Spinal cord (tissue), 10 donors: ENCODE measurements around the gene GAL3ST3. TPM values are rescaled to one million over a fixed set of nuclear protein-coding genes. Genes with fewer than 3 reads are reported as not detected.
"Not testable (repeated sequence)": the region's sequence is repeated elsewhere in the genome, so short reads cannot be mapped to it uniquely, and the experiment has no call there.

Experiments used
- DNase-seq, 6 donors: peaks; one replicate each; pipeline versions ENCODE4 v3.0.0 to v3.0.0-alpha.2; 2013 to 2015; ENCODE audit warnings: low spot score in 6 of 6, low read depth in 4 of 6
- H3K27ac ChIP-seq: one replicate; pipeline ENCODE4 v1.5.1; 2013; ENCODE audit warnings: low read depth, low read length, control low read depth
- H3K27me3 ChIP-seq: one replicate; pipeline ENCODE4 v1.6.1; 2013; ENCODE audit warnings: low read length; ENCODE audit not compliant: control insufficient read depth, insufficient read depth
- H3K36me3 ChIP-seq: one replicate; pipeline ENCODE4 v1.6.1; 2013; ENCODE audit warnings: low read length; ENCODE audit not compliant: control insufficient read depth, insufficient read depth
- H3K4me1 ChIP-seq: one replicate; pipeline ENCODE4 v1.6.1; 2013; ENCODE audit warnings: low read length; ENCODE audit not compliant: control insufficient read depth, insufficient read depth
- H3K4me3 ChIP-seq: one replicate; pipeline ENCODE4 v1.5.1; 2013; ENCODE audit warnings: low read depth, low read length, control low read depth
- H3K9me3 ChIP-seq: one replicate; pipeline ENCODE4 v1.6.1; 2013; ENCODE audit warnings: low read length; ENCODE audit not compliant: control insufficient read depth, insufficient read depth
- WGBS: methylation state at CpG from one replicate; pipeline ENCODE4 v1.1.5; 2013; ENCODE audit warnings: missing lambda C conversion rate; ENCODE audit not compliant: insufficient coverage; 5-methylcytosine and 5-hydroxymethylcytosine counted together
- long read RNA-seq, 4 donors: transcript quantifications; one replicate each; lab custom pipeline, GENCODE V29; 2026
- polyA plus RNA-seq, 2 donors: library from polyadenylated mRNA; unstranded; fragments of 120-200 nt; gene quantifications; one replicate each; pipeline ENCODE4 v1.2.1, GENCODE V29; 2013; ENCODE audit not compliant: insufficient read length in 2 of 2
- total RNA-seq, 2 donors: library from RNA; depleted of rRNA in 1 of 2; stranded (reverse); fragments of 120-200 nt in 1 of 2; fragments of >200 nt in 1 of 2; gene quantifications; one replicate each; pipeline versions ENCODE4 v1.2.3 to v1.2.4, GENCODE V29; 2013 to 2014
- donor health status: healthy.

Gene GAL3ST3, protein sequence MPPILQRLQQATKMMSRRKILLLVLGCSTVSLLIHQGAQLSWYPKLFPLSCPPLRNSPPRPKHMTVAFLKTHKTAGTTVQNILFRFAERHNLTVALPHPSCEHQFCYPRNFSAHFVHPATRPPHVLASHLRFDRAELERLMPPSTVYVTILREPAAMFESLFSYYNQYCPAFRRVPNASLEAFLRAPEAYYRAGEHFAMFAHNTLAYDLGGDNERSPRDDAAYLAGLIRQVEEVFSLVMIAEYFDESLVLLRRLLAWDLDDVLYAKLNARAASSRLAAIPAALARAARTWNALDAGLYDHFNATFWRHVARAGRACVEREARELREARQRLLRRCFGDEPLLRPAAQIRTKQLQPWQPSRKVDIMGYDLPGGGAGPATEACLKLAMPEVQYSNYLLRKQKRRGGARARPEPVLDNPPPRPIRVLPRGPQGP
- total RNA-seq, result 1 to 10 TPM; 4.5 to 5.8 TPM
- 10 to 100 TPM; 18.5 to 19.0 TPM for polyA plus RNA-seq
- long read RNA-seq, donor 1, transcript GAL3ST3-201 (3 exons, 2,133 nt), result major isoform, 16 of 343 reads
- long read RNA-seq, donor 1, partial matches to known transcripts, result 327 of 343 reads
- long read RNA-seq, donor 1, other reads (novel, unspliced or antisense), result 0 of 343 reads
- long read RNA-seq, donor 2, partial matches to known transcripts, result 0 of 5 reads
- long read RNA-seq, donor 2, other reads (novel, unspliced or antisense), result 0 of 5 reads
- long read RNA-seq, donor 3, transcript GAL3ST3-201 (3 exons, 2,133 nt), result major isoform, 7 of 11 reads
- long read RNA-seq, donor 3, partial matches to known transcripts, result 0 of 11 reads
- long read RNA-seq, donor 3, other reads (novel, unspliced or antisense), result 0 of 11 reads
- long read RNA-seq, donor 4, partial matches to known transcripts, result 0 of 1 reads
- long read RNA-seq, donor 4, other reads (novel, unspliced or antisense), result 0 of 1 reads

DNA sequence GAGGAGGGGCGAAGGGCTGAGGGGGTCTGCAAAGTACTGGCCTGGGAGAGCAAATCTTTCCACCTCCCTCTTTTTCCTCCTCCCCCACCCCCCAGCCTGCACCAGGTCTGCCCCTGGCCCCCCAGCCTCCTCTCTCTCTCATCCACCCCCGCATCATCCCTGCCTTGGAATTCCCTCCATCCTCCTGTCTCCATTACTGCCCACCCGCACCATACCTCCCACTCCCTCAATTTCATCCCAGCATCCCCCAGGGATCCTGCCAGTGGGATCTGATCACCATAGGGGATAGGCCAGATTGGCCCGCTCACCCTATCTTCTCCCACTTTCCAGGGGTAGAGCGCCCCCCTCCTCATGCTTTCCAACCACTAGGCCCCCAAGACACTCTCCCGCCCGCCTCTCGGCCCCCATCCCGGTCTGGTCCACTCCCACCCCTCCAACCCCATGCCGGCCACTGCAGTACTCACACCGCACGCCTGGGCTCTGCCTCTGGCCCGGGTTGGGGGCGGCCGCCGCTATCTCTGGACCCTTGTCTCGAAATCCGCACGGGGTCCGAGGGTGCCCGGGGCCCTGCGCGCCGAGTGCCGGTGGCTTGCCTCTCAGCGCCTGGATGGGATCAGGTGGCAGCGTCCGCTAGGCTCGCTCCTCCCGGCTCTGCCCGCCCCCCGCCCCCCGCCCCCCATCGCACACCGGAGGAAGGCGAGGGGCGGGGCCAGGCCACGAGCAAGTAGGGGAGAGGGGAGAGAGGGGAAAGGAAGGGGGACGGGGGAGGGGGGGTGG is at the start of gene GAL3ST3:
Gene GAL3ST3 (minus strand): TSS at position 615 of the 777 bp plus-strand sequence. CDS start 3,746 bp downstream, outside the sequence.
- DNase-seq, result peak in 2 of 6 donors; percentile 75 to 86
- Histone ChIP-seq H3K9me3 (no peaks in the 10 kb centered on the region), H3K4me1 (peaks cover 73% of the 10 kb centered on the region), H3K4me3 (peak within 1 kb of the TSS; percentile 44), H3K27ac (no peak within 1 kb of the TSS), H3K27me3 (no peaks in the 10 kb centered on the region), H3K36me3 (peaks cover 13% of the 10 kb centered on the region)
- 3% methylated on average over 25 of the region's 39 CpGs for WGBS

DNA sequence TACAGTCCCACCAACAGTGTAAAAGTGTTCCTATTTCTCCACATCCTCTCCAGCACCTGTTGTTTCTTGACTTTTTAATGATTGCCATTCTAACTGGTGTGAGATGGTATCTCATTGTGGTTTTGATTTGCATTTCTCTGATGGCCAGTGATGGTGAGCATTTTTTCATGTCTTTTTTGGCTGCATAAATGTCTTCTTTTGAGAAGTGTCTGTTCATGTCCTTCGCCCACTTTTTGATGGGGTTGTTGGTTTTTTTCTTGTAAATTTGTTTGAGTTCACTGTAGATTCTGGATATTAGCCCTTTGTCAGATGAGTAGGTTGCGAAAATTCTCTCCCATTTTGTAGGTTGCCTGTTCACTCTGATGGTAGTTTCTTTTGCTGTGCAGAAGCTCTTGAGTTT is 43.2 kb upstream of the GAL3ST3 start:
- H3K4me1 ChIP-seq, H3K4me3 ChIP-seq, H3K36me3 ChIP-seq, H3K9me3 ChIP-seq, H3K27me3 ChIP-seq, H3K27ac ChIP-seq, DNase-seq: not testable (repeated sequence)
- WGBS, result no CpG with 5 or more reads among the region's 2 CpGs

DNA sequence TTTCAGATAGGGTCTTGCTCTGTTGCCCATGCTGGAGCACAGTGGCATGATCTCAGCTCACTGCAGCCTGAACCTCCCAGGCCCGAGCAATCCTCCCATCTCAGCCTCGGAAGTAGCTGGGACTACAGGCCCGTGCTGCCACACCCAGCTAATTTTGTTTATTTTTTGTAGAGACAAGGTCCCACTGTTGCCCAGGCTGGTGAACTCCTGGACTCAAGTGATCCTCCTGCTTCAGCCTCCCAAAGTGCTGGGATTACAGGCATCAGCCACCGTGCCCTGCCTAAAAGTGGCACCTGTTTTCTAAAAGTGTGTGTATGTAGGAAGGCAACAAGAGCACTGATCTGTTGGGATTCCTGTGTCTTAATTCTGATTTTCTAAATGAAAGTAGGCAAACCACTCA is 41.3 kb upstream of the GAL3ST3 start:
- H3K27ac ChIP-seq, result no peak overlapping the region
- no peak overlapping the region for H3K4me3 ChIP-seq
- peaks cover 3% of the 10 kb centered on the region for H3K4me1 ChIP-seq
- no peaks in the 10 kb centered on the region for H3K9me3 ChIP-seq
- H3K27me3 ChIP-seq, result no peaks in the 10 kb centered on the region
- no peaks in the 10 kb centered on the region for H3K36me3 ChIP-seq
- no peak for DNase-seq
- 100% methylated on average over 2 of the region's 4 CpGs for WGBS

DNA sequence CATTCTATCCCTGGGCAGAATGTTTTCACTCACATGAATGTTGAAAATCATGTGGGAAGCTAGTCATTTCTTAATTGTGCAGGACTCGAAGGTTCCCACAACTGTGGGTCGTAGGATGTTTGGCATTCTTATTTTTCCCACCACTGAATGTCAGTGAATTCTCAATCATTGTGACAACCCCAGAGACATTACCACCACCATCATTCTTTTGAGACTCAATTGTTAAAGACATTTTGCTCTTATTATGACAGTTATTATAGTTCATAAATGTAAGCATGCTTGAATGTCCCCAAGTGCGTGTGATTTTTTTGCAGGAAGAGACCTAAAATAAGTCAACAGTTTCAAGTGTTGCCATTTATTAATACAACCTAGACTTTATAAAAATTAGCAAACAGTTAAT is 40.1 kb upstream of the GAL3ST3 start:
- Histone ChIP-seq H3K27ac (no peak overlapping the region), H3K4me3 (no peak overlapping the region), H3K4me1 (peaks cover 8% of the 10 kb centered on the region), H3K9me3 (no peaks in the 10 kb centered on the region), H3K27me3 (no peaks in the 10 kb centered on the region), H3K36me3 (no peaks in the 10 kb centered on the region)
- WGBS, result 100% methylated on average over 1 of the region's 3 CpGs
- DNase-seq, result no peak

DNA sequence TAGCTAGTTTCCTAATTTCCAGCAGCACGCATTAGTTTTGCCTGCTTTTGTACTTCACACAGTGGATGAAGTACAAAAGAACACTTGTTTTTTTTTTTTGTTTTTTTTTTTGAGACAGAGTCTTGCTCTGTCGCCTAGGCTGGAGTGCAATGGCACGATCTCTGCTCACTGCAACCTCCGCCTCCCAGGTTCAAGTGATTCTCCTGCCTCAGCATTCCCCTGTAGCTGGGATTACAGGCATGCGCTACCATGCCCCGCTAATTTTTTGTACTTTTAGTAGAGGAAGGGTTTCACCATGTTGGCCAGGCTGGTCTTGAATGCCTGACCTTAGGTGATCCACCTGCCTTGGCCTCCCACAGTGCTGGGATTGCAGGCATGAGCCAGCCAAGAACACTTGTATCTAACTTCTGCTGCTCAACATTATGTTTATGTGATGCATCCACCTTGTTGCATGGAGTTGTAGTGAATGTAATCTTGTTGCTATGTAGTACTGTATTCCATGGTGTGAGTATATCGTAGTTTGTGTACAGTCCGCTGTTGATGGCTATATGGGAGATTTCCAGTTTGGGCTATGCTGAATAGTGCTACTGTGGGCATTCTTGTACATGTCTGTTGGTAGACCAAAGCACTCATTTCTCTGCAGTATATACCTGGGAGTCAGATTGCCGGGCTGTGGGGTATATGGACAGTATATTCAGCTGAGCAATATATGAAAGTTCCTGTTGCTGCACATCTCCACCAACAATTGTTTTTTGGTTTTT is 38.4 kb upstream of the GAL3ST3 start:
- no peaks in the 10 kb centered on the region for H3K9me3 ChIP-seq
- H3K4me3 ChIP-seq, result no peak overlapping the region
- 100% methylated on average over 2 of the region's 9 CpGs for WGBS
- H3K4me1 ChIP-seq, result peaks cover 10% of the 10 kb centered on the region
- H3K27ac ChIP-seq, result no peak overlapping the region
- no peaks in the 10 kb centered on the region for H3K27me3 ChIP-seq
- H3K36me3 ChIP-seq, result no peaks in the 10 kb centered on the region
- DNase-seq, result no peak

DNA sequence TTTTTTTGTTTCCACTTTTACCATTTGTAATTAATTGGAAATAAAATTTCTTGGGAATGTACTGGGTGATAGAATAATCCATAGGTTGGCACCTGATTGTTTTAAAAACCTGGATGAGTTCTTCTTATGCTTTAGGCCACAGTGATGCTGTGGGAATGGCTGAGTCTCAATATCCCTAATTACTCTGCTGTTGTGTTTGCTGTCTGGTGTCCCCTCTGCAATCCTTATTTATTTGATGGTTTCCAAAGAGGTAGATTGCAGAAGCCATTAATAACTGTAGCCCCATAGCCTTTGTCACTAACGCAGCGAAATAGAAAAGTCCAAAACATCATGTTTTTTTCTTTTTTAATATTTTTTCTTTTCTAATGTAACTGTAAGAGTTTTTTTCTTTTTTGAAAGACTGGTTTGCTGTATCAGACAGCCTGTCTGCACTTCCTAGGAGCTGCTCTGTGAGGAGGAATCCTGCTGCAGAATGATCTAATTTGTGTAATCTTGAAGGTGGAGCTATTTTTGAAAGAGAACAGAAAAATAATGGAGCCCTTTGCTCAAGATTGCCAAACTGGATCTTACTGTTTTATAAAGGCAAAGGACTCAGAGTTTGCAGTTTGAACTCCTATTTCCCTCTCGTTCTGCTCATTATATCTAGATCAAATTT is 36.0 kb upstream of the GAL3ST3 start:
- Histone ChIP-seq H3K27ac (no peak overlapping the region), H3K9me3 (no peaks in the 10 kb centered on the region), H3K36me3 (no peaks in the 10 kb centered on the region), H3K4me1 (peaks cover 7% of the 10 kb centered on the region), H3K4me3 (no peak overlapping the region), H3K27me3 (no peaks in the 10 kb centered on the region)
- WGBS, result no CpG with 5 or more reads among the region's 3 CpGs
- DNase-seq, result peak in 1 of 6 donors; percentile 10

DNA sequence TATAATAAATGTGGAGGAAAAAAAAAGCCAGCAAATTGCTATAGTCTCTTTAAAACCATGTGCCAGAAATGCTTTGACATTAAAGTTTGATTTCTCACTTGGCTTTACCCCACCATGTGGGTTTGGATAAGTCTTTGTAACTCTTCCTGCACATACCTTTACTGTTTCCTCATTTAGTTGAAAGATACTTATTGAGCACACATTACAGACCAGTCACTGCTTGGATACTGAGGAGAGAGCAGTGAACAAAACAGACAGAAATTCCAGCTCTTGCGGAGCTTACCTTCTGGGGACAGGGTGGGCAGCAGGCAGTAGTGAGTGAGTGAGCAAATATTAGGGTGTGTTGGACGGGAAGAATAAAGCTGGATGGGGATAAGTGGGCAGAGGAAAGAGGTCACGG is 34.8 kb upstream of the GAL3ST3 start:
- WGBS, result 82% methylated on average over 3 of the region's 3 CpGs
- DNase-seq, result no peak
- Histone ChIP-seq H3K9me3 (no peaks in the 10 kb centered on the region), H3K27me3 (no peaks in the 10 kb centered on the region), H3K4me1 (peaks cover 7% of the 10 kb centered on the region), H3K27ac (no peak overlapping the region), H3K4me3 (no peak overlapping the region), H3K36me3 (no peaks in the 10 kb centered on the region)

DNA sequence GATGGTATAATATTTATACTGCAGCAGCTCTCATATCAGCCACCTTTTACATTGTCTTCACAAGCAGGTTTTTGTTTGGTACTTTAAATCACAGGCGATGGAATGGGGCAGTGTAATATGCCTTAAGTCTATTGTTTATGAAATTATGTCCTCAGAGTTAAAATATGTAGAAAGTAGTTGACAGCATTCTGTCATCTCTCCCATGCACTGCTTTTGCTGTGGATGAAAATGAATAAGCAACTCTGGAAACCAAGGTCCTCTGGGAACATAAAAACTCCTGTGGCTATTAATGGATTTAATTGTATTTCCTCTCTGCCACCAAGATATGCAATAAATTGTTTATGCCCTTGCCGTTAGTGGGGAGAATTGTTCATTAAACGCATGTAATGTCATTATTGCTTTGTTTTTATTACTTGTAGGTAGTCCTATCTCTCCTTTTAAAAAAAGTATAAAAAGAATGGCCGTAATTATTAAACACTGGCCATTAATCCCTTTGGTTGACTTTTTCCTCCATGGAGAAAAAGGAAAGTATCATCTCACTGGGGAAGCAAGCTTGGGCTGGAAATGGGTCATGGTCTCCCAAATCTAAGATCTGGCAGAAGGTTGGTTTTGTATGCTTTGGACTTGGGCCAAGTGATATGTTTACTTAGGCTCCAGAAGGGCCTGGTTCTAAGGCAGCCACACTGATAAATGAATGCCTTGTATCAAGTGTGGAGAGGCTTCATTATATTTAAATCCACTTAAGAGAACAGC is 34.2 kb upstream of the GAL3ST3 start:
- H3K36me3 ChIP-seq, result no peaks in the 10 kb centered on the region
- peak in 2 of 6 donors; percentile 31 to 45 for DNase-seq

More for the DNA sequence above, 34.2 kb upstream of the GAL3ST3 start:
- H3K4me3 ChIP-seq, result no peak overlapping the region
- peaks cover 7% of the 10 kb centered on the region for H3K4me1 ChIP-seq
- no peaks in the 10 kb centered on the region for H3K9me3 ChIP-seq
- H3K27ac ChIP-seq, result no peak overlapping the region
- no CpG with 5 or more reads among the region's 4 CpGs for WGBS
- H3K27me3 ChIP-seq, result no peaks in the 10 kb centered on the region
